ENCODE measurements around the gene BTBD9.

- TF ChIP-seq POLR2AphosphoS5 (IDR thresholded peaks at IDR 0.05; ENCODE audit: low read depth, low read length) (no peak), TAF1 (IDR thresholded peaks at IDR 0.05; ENCODE audit: borderline replicate concordance, low read depth, low read length) (no peak), POLR2A (IDR thresholded peaks at IDR 0.05; ENCODE audit: low read depth, low read length) (no peak)
Measured at GRCh38 chr6:38522322-38522721, 117.4 kb downstream of the BTBD9 start.
